GM12875 (cell line): Measurements from ENCODE around the gene ZNF181.

Source experiments
- H3K4me3 ChIP-seq: one replicate; pipeline ENCODE4 v1.5.1; 2011; ENCODE audit warnings: low read depth, low read length, control low read depth
- TF ChIP-seq, protein P1 (sequence below): IDR thresholded peaks from 2 replicates; pipeline ENCODE4 v1.5.1; 2011; ENCODE audit warnings: low read depth, mild to moderate bottlenecking, control low read depth, inconsistent platforms, low read length, moderate library complexity, borderline replicate concordance; ENCODE audit not compliant: insufficient read depth

The ZNF181 gene

DNA sequence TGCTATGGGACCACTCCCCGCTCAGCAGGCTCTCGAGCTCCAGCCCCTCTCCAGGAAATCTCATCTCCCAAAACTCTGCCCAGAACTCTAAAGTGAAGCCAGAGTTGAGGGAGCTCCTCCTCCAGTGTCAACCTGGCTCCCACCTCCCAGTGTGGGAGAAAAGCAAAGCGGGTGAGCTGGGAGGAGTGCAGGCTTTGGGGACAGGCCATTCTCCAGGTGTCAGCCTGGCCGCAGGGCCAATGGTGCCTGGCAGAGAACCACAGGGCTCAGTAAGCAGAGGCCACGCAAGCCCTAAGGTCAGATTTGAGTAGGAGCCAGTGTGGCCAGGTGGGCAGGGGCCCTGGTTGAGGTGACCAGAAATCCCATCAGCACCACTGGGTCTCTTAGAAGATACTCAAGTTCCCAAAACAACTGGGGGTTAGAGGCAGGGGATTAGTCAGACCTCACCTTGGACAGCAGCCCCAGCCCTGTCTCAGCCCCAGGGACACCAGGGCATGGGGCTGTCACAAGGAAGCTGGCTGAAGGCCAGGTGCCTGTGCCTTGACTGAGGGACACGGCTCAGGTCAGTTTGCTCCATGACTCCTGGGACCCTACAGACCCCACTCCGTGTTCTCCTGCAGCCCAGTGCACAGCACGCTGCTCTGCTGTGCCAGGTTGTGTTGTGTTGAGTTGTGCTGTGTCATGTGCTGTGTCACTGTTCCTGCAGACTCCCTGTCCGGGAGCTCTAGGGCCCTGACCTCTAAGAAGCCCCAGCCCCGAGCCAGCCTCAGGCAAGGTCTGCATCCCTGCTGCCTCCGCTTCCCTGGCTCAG is 2.8 kb upstream of the ZNF181 start:
- TF ChIP-seq, protein P1, sequence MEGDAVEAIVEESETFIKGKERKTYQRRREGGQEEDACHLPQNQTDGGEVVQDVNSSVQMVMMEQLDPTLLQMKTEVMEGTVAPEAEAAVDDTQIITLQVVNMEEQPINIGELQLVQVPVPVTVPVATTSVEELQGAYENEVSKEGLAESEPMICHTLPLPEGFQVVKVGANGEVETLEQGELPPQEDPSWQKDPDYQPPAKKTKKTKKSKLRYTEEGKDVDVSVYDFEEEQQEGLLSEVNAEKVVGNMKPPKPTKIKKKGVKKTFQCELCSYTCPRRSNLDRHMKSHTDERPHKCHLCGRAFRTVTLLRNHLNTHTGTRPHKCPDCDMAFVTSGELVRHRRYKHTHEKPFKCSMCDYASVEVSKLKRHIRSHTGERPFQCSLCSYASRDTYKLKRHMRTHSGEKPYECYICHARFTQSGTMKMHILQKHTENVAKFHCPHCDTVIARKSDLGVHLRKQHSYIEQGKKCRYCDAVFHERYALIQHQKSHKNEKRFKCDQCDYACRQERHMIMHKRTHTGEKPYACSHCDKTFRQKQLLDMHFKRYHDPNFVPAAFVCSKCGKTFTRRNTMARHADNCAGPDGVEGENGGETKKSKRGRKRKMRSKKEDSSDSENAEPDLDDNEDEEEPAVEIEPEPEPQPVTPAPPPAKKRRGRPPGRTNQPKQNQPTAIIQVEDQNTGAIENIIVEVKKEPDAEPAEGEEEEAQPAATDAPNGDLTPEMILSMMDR: no peak
- H3K4me3 ChIP-seq: no peak overlapping the region

DNA sequence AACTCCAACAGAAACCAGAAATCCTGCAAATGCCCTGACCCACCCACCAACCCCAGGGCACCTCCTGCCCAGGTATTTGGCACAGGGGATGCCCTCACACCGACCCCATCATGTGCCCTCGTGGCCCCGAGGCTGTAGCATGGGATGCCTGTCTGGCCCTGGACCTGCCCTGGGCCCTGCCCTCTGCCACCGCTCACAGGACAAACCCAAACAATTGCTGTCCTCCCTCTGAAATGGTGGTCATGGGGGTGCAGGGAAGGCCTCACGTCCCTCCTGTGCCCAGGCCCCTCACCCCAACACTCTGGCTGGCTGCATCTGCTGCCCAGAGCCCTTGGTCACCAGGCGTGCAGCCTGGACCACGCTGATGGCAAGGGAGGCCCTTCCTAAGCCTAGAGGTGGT is 2.1 kb upstream of the ZNF181 start:
- no peak overlapping the region for H3K4me3 ChIP-seq
- TF ChIP-seq, protein P1: no peak

DNA sequence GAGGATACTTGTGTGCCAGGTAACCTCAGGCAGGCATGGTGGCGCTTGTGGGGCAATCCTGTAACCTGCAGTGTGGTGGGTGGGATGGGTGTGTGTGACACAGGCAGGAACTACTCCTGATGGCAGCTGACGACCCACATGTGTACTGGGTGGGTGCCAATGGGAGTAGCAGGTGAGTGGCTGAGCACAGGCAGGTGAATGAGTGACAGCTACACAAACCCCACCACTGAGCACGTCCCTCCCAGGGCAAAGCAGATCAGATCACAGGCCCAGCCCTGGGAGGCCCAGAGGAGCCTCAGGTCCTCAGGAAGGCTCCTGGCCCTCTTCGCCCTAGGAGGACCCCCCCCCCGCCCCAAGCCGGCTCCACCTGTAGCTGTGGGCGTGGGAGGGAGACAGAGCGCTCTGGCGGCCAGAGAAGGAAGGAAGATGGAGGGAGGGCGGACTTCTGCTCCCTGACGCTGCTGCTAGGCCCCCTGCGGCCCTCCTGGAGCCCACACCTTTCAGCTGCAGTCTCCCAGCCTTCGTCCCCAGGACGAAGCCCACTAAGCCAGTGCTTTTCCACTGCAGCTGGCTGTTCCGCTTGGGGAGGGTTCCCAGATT is 1.3 kb upstream of the ZNF181 start:
- TF ChIP-seq, protein P1: no peak
- no peak overlapping the region for H3K4me3 ChIP-seq

DNA sequence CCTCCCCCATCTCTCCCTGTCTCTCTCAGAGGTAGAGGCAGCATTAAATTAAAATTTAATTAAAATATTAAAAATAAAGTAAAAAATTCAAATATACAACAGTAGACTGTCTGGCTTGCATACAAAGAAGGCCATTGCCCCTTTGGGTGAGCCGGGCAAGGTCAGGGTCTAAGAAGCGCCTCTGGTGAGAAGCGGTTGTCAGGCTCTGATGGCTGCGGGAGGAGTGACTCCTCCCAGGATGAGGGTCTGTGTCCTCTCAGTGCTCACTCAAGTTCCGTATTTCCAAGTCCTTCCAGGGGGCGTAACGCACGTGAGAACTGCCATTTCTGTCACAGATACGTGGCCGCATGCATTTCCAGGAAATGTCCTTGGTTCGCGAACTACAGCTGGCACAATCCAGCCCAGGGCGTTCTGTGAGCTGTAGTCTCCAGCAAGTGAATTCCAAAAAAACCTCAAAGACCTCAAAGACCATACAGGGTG is 737 bp upstream of the ZNF181 start:
- H3K4me3 ChIP-seq: peak overlapping the region; percentile 86
- TF ChIP-seq, protein P1: no peak

DNA sequence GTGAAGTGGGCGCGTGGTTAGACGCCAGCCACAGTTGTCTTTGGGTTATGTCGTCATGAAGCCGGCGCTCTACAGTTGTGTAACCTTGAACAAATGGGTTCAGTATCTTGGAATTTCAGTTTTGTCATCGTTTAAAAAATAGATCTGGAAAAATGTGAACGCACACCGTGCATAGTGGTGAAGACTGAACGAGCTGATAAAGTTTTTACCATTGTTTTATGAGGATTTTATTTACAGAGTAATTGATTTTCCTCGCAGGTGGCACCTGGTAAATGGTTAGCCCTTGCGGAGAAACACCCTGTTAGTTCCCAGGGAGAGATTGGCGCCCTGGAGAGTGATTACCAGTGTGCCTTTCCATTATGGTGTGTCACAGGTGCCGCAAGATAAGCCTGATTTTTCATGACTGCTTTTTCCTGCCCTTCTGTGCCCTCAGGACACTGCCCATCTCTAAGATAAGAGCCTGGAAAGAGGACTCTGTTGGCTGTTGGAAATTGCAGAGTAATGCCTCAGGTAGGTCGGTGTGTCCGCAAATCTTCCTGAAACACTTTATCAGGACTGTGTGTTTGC is 577 bp downstream of the ZNF181 start:
- peak overlapping the region; percentile 86 for H3K4me3 ChIP-seq
- TF ChIP-seq, protein P1: no peak

DNA sequence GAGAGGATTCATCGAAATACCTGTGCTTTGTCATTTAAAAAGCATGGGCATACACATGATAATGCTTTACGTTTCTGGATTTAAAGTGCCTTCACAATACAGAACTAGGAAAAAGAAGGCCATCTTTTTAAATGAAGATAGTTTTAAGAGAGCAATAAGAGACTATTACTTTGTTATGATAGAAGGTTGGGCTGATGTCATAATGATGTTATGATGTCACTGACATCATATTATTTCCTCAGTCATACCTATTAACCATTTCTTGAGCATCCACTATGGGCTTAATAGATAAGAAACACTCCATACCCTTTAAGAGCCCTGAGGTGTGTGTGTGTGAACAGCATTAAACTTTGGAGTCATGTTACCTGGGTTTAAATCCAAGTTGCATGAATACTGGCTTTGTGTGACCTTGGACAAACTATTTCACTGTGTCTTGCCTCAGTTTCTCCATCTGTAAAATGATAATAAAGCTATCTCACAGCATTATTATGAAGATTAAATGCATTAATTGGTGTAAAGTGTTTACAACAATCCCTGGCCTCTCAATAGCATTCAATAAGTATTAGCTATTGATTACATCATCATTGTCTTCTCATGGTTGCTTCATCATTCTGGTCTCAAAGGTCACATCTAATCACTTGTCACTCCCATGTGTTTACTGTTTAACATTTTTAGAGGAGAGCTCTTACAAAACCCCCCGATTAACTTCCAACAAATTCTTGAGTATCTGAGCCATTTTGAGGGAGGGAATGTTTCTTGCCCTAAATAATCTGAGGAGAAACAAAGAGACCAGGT is 11.1 kb downstream of the ZNF181 start:
- TF ChIP-seq, protein P1: no peak
- no peak overlapping the region for H3K4me3 ChIP-seq
